TTC549 (cell line): Measurements from ENCODE around the gene PNPLA8.
"Not testable (repeated sequence)": the region's sequence is repeated elsewhere in the genome, so short reads cannot be mapped to it uniquely, and the experiment has no call there.

Source experiments
- FAIRE-seq: peaks from 2 replicates; lab custom pipeline; 2012; peaks lifted over from hg19 to GRCh38; lab: Jason Lieb, UNC

The PNPLA8 gene

GRCh38 chr7:108525985-108526767 lies at the start of gene PNPLA8:
Gene PNPLA8 (minus strand): TSS chr7:108526135. CDS start chr7:108515491, 10,644 bp downstream.
- peak; percentile 87 for FAIRE-seq

- FAIRE-seq, result no peak
Measured at GRCh38 chr7:108575156-108575555, 49.2 kb upstream of the PNPLA8 start.

- no peak for FAIRE-seq
Measured at GRCh38 chr7:108572480-108572879, 46.5 kb upstream of the PNPLA8 start.

GRCh38 chr7:108570146-108570755 lies 44.3 kb upstream of the PNPLA8 start:
- FAIRE-seq, result no peak

GRCh38 chr7:108569381-108570145 lies 43.6 kb upstream of the PNPLA8 start, which contains the start of the genes DNAJB9 and THAP5:
Gene DNAJB9 (plus strand): TSS chr7:108569874. CDS start chr7:108571727, 1,853 bp downstream.
Gene THAP5 (minus strand): TSS chr7:108569706. CDS start chr7:108569569, 137 bp downstream.
- FAIRE-seq, result peak; percentile 82

GRCh38 chr7:108568801-108569380 lies 43.0 kb upstream of the PNPLA8 start:
- FAIRE-seq, result no peak

- no peak for FAIRE-seq
Measured at GRCh38 chr7:108565987-108566386, 40.1 kb upstream of the PNPLA8 start.

GRCh38 chr7:108561047-108561619 lies 35.2 kb upstream of the PNPLA8 start:
- no peak for FAIRE-seq

GRCh38 chr7:108559253-108559652 lies 33.3 kb upstream of the PNPLA8 start:
- FAIRE-seq, result no peak

GRCh38 chr7:108557617-108558016 lies 31.7 kb upstream of the PNPLA8 start:
- no peak for FAIRE-seq

GRCh38 chr7:108557191-108557590 lies 31.3 kb upstream of the PNPLA8 start:
- no peak for FAIRE-seq

GRCh38 chr7:108556665-108557064 lies 30.7 kb upstream of the PNPLA8 start:
- FAIRE-seq, result not testable (repeated sequence)

GRCh38 chr7:108548141-108548896 lies 22.4 kb upstream of the PNPLA8 start:
- FAIRE-seq, result not testable (repeated sequence)

GRCh38 chr7:108541478-108541877 lies 15.5 kb upstream of the PNPLA8 start:
- FAIRE-seq, result no peak

GRCh38 chr7:108538685-108539084 lies 12.8 kb upstream of the PNPLA8 start:
- FAIRE-seq, result not testable (repeated sequence)

- FAIRE-seq, result not testable (repeated sequence)
Measured at GRCh38 chr7:108538236-108538635, 12.3 kb upstream of the PNPLA8 start.

- FAIRE-seq, result no peak
Measured at GRCh38 chr7:108537229-108537628, 11.3 kb upstream of the PNPLA8 start.

- no peak for FAIRE-seq
Measured at GRCh38 chr7:108535744-108536143, 9.8 kb upstream of the PNPLA8 start.

GRCh38 chr7:108535257-108535656 lies 9.3 kb upstream of the PNPLA8 start:
- FAIRE-seq, result no peak

GRCh38 chr7:108533712-108534111 lies 7.8 kb upstream of the PNPLA8 start:
- FAIRE-seq, result no peak

GRCh38 chr7:108529341-108529740 lies 3.4 kb upstream of the PNPLA8 start:
- FAIRE-seq, result no peak
